ENCODE measurements around the gene PHACTR1.

DNA sequence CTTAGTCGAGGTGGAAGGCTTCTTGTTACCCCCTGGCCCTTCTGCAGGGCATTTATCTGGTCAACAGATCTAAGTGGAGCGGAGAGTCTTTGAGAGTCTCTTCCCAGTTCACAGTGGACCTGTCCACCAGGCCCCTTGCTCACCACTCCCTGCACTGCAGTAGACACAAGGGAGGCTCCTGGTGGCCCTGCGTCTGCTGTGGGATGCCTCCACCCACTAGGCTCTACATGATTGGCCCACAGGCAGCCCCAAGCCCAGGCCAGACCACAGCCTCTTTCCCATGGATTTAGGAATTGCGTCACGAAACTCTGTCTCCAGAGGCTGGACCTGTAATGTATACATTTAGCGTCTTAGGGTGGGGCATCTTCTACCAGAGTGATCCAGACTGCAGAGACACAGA lies 583.4 kb downstream of the PHACTR1 start:
- TF ChIP-seq RBM25 (IDR thresholded peaks at IDR 0.05; ENCODE audit: low read depth, low read length, severe bottlenecking), result no peak
- no peak for TF ChIP-seq ZNF785 (CRISPR knock-in tag; IDR thresholded peaks at IDR 0.05)
- no peak for TF ChIP-seq TAL1 (IDR thresholded peaks at IDR 0.05)
